HCT116 (cell line): ENCODE data around the gene PAN3. TPM values are rescaled to one million over a fixed set of nuclear protein-coding genes. Genes with fewer than 3 reads are reported as not detected.
"Not testable (repeated sequence)": the region's sequence is repeated elsewhere in the genome, so short reads cannot be mapped to it uniquely, and the experiment has no call there.

Source experiments
- ATAC-seq: fragments of 200-7000 bp; cut with Tn5 transposase; 2 replicates; pipeline ENCODE4 v1.9.1; 2020; ENCODE audit warnings: mild to moderate bottlenecking, moderate library complexity
- BruUV-seq: library from RNA; stranded (reverse); fragments of 400-500 nt; replicated peaks from 2 replicates; lab custom pipeline; 2021; lab: Mats Ljungman, UMichigan
- CTCF ChIA-PET: fragments of 300-600 bp; sonication (Branson Sonifier 250); formaldehyde crosslinking; loops from one replicate; lab custom pipeline; 2021; ENCODE audit warnings: antibody characterized with exemption; lab: Charles Lee
- POLR2A ChIA-PET: fragments of 300-600, 350-600 bp; sonication (Branson Sonifier 250); formaldehyde crosslinking; loops from one replicate; lab custom pipeline; 2021; ENCODE audit warnings: antibody characterized with exemption; lab: Charles Lee
- RAD21 ChIA-PET, 2 experiments: fragments of 300-600 bp; sonication (Branson Sonifier 250); formaldehyde crosslinking; loops; one replicate each; lab custom pipeline; 2023; ENCODE audit warnings: low total read pairs in 2 of 2; ENCODE audit not compliant: uncharacterized antibody in 2 of 2, unreplicated experiment in 2 of 2, low non-redundant PET in 1 of 2; lab: Charles Lee
- DNase-seq: peaks from one replicate; pipeline ENCODE4 v3.0.0-alpha.2; 2010; ENCODE audit warnings: low read depth, low spot score
- H2AFZ ChIP-seq: fragments of 200-600 bp; shearing (Covaris generic), sonication (generic); 2 replicates; pipeline ENCODE4 v1.6.1; 2017; ENCODE audit warnings: low read depth, mixed run types, mixed read lengths, antibody characterized with exemption, low read length; ENCODE audit not compliant: poor library complexity, severe bottlenecking
- H3K27ac ChIP-seq: 2 replicates; pipeline ENCODE4 v1.5.1; 2012; ENCODE audit warnings: low read depth, low read length
- H3K27me3 ChIP-seq: fragments of 200-600 bp; sonication (generic); 2 replicates; pipeline ENCODE4 v1.6.1; 2016; ENCODE audit warnings: mixed run types, low read length, mixed read lengths; ENCODE audit not compliant: insufficient read depth
- H3K36me3 ChIP-seq, 2 experiments: fragments of 200-500 bp in 1 of 2; fragments of 200-600 bp in 1 of 2; sonication (Bioruptor generic) in 1 of 2; sonication (generic) in 1 of 2; 2 replicates each; pipeline versions ENCODE4 v1.5.1 to v1.6.1; 2014 to 2016; ENCODE audit warnings: low read length in 2 of 2, inconsistent platforms in 1 of 2, mixed read lengths in 1 of 2, mixed run types in 1 of 2; ENCODE audit not compliant: insufficient read depth in 2 of 2, control insufficient read depth in 1 of 2
- H3K4me1 ChIP-seq, 2 experiments: fragments of 200-600 bp in 1 of 2; sonication (generic) in 1 of 2; 2 replicates each; pipeline versions ENCODE4 v1.5.1 to v1.6.1; 2012 to 2017; ENCODE audit warnings: low read length in 2 of 2, inconsistent platforms in 1 of 2, mild to moderate bottlenecking in 1 of 2, mixed read lengths in 1 of 2, mixed run types in 1 of 2, moderate library complexity in 1 of 2; ENCODE audit not compliant: insufficient read depth in 2 of 2, control insufficient read depth in 1 of 2
- H3K4me2 ChIP-seq: fragments of 200-600 bp; sonication (generic); 2 replicates; pipeline ENCODE4 v1.6.1; 2017; ENCODE audit warnings: mixed run types, low read length, mixed read lengths
- H3K4me3 ChIP-seq, 2 experiments: fragments of 200-600 bp in 1 of 2; sonication (generic) in 1 of 2; replicated peaks in 1 of 2; 2 replicates each; pipeline ENCODE4 v1.5.1; 2011 to 2016; ENCODE audit warnings: low read length in 2 of 2, control low read depth in 1 of 2, low read depth in 1 of 2, mild to moderate bottlenecking in 1 of 2, mixed read lengths in 1 of 2, mixed run types in 1 of 2
- H3K79me2 ChIP-seq: fragments of 200-600 bp; sonication (generic); 2 replicates; pipeline ENCODE4 v1.6.1; 2017; ENCODE audit warnings: mild to moderate bottlenecking, mixed run types, low read length, moderate library complexity, mixed read lengths; ENCODE audit not compliant: insufficient read depth
- H3K9ac ChIP-seq: fragments of 200-600 bp; sonication (generic); 2 replicates; pipeline ENCODE4 v1.6.1; 2016; ENCODE audit warnings: low read length, mixed read lengths
- H3K9me2 ChIP-seq: fragments of 200-600 bp; sonication (generic), shearing (Covaris generic); 2 replicates; pipeline ENCODE4 v1.6.1; 2017; ENCODE audit warnings: mixed run types, mild to moderate bottlenecking, moderate library complexity; ENCODE audit not compliant: insufficient read depth
- H3K9me3 ChIP-seq, 2 experiments: fragments of 200-500 bp in 1 of 2; fragments of 200-600 bp in 1 of 2; sonication (Bioruptor generic) in 1 of 2; sonication (generic) in 1 of 2; 2 replicates each; pipeline ENCODE4 v1.6.1; 2014 to 2017; ENCODE audit warnings: low read length in 2 of 2, mixed read lengths in 2 of 2, inconsistent platforms in 1 of 2, low read depth in 1 of 2, mild to moderate bottlenecking in 1 of 2, mixed run types in 1 of 2, moderate library complexity in 1 of 2; ENCODE audit not compliant: control insufficient read depth in 1 of 2, insufficient read depth in 1 of 2
- H4K20me1 ChIP-seq: fragments of 200-600 bp; sonication (generic), shearing (Covaris generic); 2 replicates; pipeline ENCODE4 v1.6.1; 2017; ENCODE audit warnings: mixed run types, mild to moderate bottlenecking, moderate library complexity; ENCODE audit not compliant: insufficient read depth
- CBX3 ChIP-seq: IDR thresholded peaks from 2 replicates; pipeline ENCODE4 v1.6.1; 2012; ENCODE audit warnings: low read depth
- CEBPB ChIP-seq: IDR thresholded peaks from 2 replicates; pipeline ENCODE4 v1.6.1; 2012; ENCODE audit warnings: low read depth
- EGR1 ChIP-seq: IDR thresholded peaks from 2 replicates; pipeline ENCODE4 v1.6.1; 2012; ENCODE audit warnings: low read depth
- ELF1 ChIP-seq: IDR thresholded peaks from 2 replicates; pipeline ENCODE4 v1.6.1; 2012; ENCODE audit warnings: low read depth, borderline replicate concordance
- EZH2 ChIP-seq: fragments of 200-600 bp; sonication (generic); IDR thresholded peaks from 2 replicates; pipeline ENCODE4 v1.6.1; 2017; ENCODE audit warnings: antibody characterized with exemption, mixed run types
- EZH2phosphoT487 ChIP-seq: fragments of 200-600 bp; IDR thresholded peaks from 2 replicates; pipeline ENCODE4 v1.6.1; 2018; ENCODE audit warnings: antibody characterized with exemption, borderline replicate concordance
- FOSL1 ChIP-seq: IDR thresholded peaks from 2 replicates; pipeline ENCODE4 v1.6.1; 2012; ENCODE audit warnings: low read depth
- JUND ChIP-seq: IDR thresholded peaks from 2 replicates; pipeline ENCODE4 v1.6.1; 2012
- POLR2AphosphoS5 ChIP-seq: IDR thresholded peaks from 2 replicates; pipeline ENCODE4 v1.6.1; 2011; ENCODE audit warnings: mild to moderate bottlenecking, low read depth, low read length, moderate library complexity
- RAD21 ChIP-seq: IDR thresholded peaks from 2 replicates; pipeline ENCODE4 v1.6.1; 2012; ENCODE audit warnings: low read depth, mild to moderate bottlenecking
- YY1 ChIP-seq: IDR thresholded peaks from 2 replicates; pipeline ENCODE4 v1.6.1; 2011; ENCODE audit warnings: low read length, low read depth, moderate library complexity, mild to moderate bottlenecking; ENCODE audit not compliant: insufficient replicate concordance; ENCODE audit errors: extremely low read depth
- ZFX ChIP-seq: fragments of 450-650 bp; IDR thresholded peaks from 2 replicates; pipeline ENCODE4 v1.6.1; 2017
- intact Hi-C: fragments of 100-400 bp; cut with micrococcal nuclease; formaldehyde crosslinking; loops from 2 replicates; pipeline ENCODE4 v1.10.0; 2022
- total RNA-seq: library from RNA; stranded (reverse); gene quantifications from one replicate; pipeline ENCODE4 v1.2.1, GENCODE V29; 2021; ENCODE audit not compliant: unreplicated experiment
- TF ChIP-seq, protein P1 (sequence below): IDR thresholded peaks from 2 replicates; pipeline ENCODE4 v1.6.1; 2012
- TF ChIP-seq, protein P2 (sequence below): IDR thresholded peaks from 2 replicates; pipeline ENCODE4 v1.6.1; 2011; ENCODE audit warnings: mild to moderate bottlenecking, low read length, moderate library complexity; ENCODE audit not compliant: insufficient replicate concordance; ENCODE audit errors: extremely low read depth
- TF ChIP-seq, protein P3 (sequence below): IDR thresholded peaks from 2 replicates; pipeline ENCODE4 v1.6.1; 2012
- TF ChIP-seq, protein P4 (sequence below), 3 experiments: fragments of 200-600 bp in 1 of 3; sonication (generic) in 1 of 3; IDR thresholded peaks in 2 of 3; conservative IDR thresholded peaks in 1 of 3; 2 replicates each; pipeline ENCODE4 v1.5.1; 2012 to 2017; ENCODE audit warnings: low read depth in 2 of 3, low read length in 2 of 3, antibody characterized with exemption in 1 of 3, borderline replicate concordance in 1 of 3, control low read depth in 1 of 3, mild to moderate bottlenecking in 1 of 3, mixed read lengths in 1 of 3, mixed run types in 1 of 3, moderate library complexity in 1 of 3; ENCODE audit not compliant: insufficient read depth in 1 of 3

PAN3 gene
- total RNA-seq, 1 experiment from 2014 or later, result 30.1 TPM

GRCh38 chr13:28140433-28141125 lies 2.2 kb downstream of the PAN3 start:
- H3K36me3 ChIP-seq, result no peaks in the 10 kb centered on the region
- BruUV-seq, result no TSS peak
- H3K4me3 ChIP-seq, result peak overlapping the region in 1 of 2 experiments; percentile 70; a peak in 3 of 4 replicates
- ChIA-PET CTCF (no interaction called here), POLR2A (no interaction called here), RAD21 (interaction anchor here in 1 of 2 experiments (0.7 kb wide), 1 partner anchor 59 kb away, joined by 3 read pairs; no protein-coding TSS in a partner anchor)
- ATAC-seq (no peak), DNase-seq (no peak)
- H3K27ac ChIP-seq, result no peak overlapping the region
- H3K4me2 ChIP-seq, result peak overlapping the region; percentile 80
- H3K4me1 ChIP-seq, result peaks cover 13 to 19% of the 10 kb centered on the region in 2 experiments
- H3K9me2 ChIP-seq, result no peaks in the 10 kb centered on the region
- H3K9ac ChIP-seq, result no peak overlapping the region; the same call in 1 of the 2 replicates
- intact Hi-C loops, result no loop called here
- TF ChIP-seq RAD21, result no peak
- TF ChIP-seq, protein P1, sequence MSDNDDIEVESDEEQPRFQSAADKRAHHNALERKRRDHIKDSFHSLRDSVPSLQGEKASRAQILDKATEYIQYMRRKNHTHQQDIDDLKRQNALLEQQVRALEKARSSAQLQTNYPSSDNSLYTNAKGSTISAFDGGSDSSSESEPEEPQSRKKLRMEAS, result no peak
- TF ChIP-seq ZFX, result no peak
- TF ChIP-seq CBX3, result no peak
- no peak for TF ChIP-seq EZH2
- TF ChIP-seq, protein P2, sequence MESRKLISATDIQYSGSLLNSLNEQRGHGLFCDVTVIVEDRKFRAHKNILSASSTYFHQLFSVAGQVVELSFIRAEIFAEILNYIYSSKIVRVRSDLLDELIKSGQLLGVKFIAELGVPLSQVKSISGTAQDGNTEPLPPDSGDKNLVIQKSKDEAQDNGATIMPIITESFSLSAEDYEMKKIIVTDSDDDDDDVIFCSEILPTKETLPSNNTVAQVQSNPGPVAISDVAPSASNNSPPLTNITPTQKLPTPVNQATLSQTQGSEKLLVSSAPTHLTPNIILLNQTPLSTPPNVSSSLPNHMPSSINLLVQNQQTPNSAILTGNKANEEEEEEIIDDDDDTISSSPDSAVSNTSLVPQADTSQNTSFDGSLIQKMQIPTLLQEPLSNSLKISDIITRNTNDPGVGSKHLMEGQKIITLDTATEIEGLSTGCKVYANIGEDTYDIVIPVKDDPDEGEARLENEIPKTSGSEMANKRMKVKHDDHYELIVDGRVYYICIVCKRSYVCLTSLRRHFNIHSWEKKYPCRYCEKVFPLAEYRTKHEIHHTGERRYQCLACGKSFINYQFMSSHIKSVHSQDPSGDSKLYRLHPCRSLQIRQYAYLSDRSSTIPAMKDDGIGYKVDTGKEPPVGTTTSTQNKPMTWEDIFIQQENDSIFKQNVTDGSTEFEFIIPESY, result no peak
- TF ChIP-seq, protein P3, sequence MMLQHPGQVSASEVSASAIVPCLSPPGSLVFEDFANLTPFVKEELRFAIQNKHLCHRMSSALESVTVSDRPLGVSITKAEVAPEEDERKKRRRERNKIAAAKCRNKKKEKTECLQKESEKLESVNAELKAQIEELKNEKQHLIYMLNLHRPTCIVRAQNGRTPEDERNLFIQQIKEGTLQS, result no peak
- TF ChIP-seq, protein P4, sequence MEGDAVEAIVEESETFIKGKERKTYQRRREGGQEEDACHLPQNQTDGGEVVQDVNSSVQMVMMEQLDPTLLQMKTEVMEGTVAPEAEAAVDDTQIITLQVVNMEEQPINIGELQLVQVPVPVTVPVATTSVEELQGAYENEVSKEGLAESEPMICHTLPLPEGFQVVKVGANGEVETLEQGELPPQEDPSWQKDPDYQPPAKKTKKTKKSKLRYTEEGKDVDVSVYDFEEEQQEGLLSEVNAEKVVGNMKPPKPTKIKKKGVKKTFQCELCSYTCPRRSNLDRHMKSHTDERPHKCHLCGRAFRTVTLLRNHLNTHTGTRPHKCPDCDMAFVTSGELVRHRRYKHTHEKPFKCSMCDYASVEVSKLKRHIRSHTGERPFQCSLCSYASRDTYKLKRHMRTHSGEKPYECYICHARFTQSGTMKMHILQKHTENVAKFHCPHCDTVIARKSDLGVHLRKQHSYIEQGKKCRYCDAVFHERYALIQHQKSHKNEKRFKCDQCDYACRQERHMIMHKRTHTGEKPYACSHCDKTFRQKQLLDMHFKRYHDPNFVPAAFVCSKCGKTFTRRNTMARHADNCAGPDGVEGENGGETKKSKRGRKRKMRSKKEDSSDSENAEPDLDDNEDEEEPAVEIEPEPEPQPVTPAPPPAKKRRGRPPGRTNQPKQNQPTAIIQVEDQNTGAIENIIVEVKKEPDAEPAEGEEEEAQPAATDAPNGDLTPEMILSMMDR (IDR thresholded peaks at IDR 0.05 in 2 of 3, conservative IDR thresholded peaks at IDR 0.05 in 1 of 3; ENCODE audit: borderline replicate concordance in 1 of 3, insufficient read depth in 1 of 3, low read depth in 2 of 3, low read length in 2 of 3), result no peak
- TF ChIP-seq EZH2phosphoT487, result no peak
- no peak for TF ChIP-seq POLR2AphosphoS5
- TF ChIP-seq YY1, result no peak
- no peak for TF ChIP-seq JUND
- no peak for TF ChIP-seq CEBPB
- no peak for TF ChIP-seq ELF1
- no peak for TF ChIP-seq FOSL1
- no peak for TF ChIP-seq EGR1
- peaks cover 5% of the 10 kb centered on the region; the same call in 1 of the 2 replicates for H4K20me1 ChIP-seq
- no peak overlapping the region for H2AFZ ChIP-seq
- H3K27me3 ChIP-seq, result no peaks in the 10 kb centered on the region
- H3K79me2 ChIP-seq, result peaks cover 81% of the 10 kb centered on the region
- no peaks in the 10 kb centered on the region for H3K9me3 ChIP-seq

GRCh38 chr13:28141542-28141941 lies 3.2 kb downstream of the PAN3 start:
- RAD21 ChIA-PET, DNase-seq, CTCF ChIA-PET, H3K27ac ChIP-seq, H3K9me2 ChIP-seq, POLR2A ChIA-PET, intact Hi-C loops, H4K20me1 ChIP-seq, ATAC-seq, H2AFZ ChIP-seq, H3K36me3 ChIP-seq, H3K4me3 ChIP-seq, H3K9ac ChIP-seq, H3K4me2 ChIP-seq, H3K9me3 ChIP-seq, H3K27me3 ChIP-seq, BruUV-seq: not testable (repeated sequence)
- Histone ChIP-seq H3K4me1 (peaks cover 13 to 18% of the 10 kb centered on the region in 2 experiments), H3K79me2 (peaks cover 90% of the 10 kb centered on the region)
